Skeletal muscle tissue (tissue), 2 donors: Measurements from ENCODE around the gene CAMK1D. TPM values are rescaled to one million over a fixed set of nuclear protein-coding genes. Genes with fewer than 3 reads are reported as not detected.

Source experiments
- small RNA-seq: library from RNA; depleted of rRNA; stranded (forward); fragments of <200 nt; gene quantifications from one replicate; pipeline ENCODE3, GENCODE V24; 2014
- total RNA-seq: library from RNA; depleted of rRNA; stranded (reverse); fragments of >200 nt; gene quantifications from one replicate; pipeline ENCODE4 v1.2.3, GENCODE V29; 2014

The CAMK1D gene
- total RNA-seq, 1 donor from 2014 or later = 2.1 TPM

Small RNAs within 50 kb of the gene (small RNA-seq; reads per million reads assigned to genes)
- not detected for gene MIR4480
- gene MIR548Q = not detected
- 0.14 reads per million for gene RF00279
- not detected for gene RN7SL198P
- not detected for gene RNU6ATAC39P

Other genes with a start within 250 kb of the CAMK1D start
- gene SEC61A2, start 219.9 kb upstream of the CAMK1D start, total RNA-seq = 4.2 TPM
- 15.7 TPM for gene NUDT5, start 153.7 kb upstream of the CAMK1D start, total RNA-seq
- 84.5 TPM for gene CDC123, start 153.4 kb upstream of the CAMK1D start, total RNA-seq